Measurements from ENCODE around the gene TCF4. TPM values are rescaled to one million over a fixed set of nuclear protein-coding genes. Genes with fewer than 3 reads are reported as not detected.

The TCF4 gene
- total RNA-seq, 2 donors from 2014 or later, result 31.6 to 34.0 TPM

GRCh38 chr18:55458456-55459203, 129.4 kb downstream of the TCF4 start:
- no peaks in the 10 kb centered on the region for H3K27me3 ChIP-seq
- intact Hi-C loops (cut with DNase I), result no loop called here
- no peak overlapping the region for H3K4me3 ChIP-seq
- ATAC-seq (no peak), DNase-seq (no peak)
- WGBS, 2 donors, result 68 to 74% methylated on average over 12 of the region's 12 CpGs
- H3K27ac ChIP-seq, result no peak overlapping the region
- H3K9me3 ChIP-seq, result no peaks in the 10 kb centered on the region
- TF ChIP-seq POLR2A (IDR thresholded peaks at IDR 0.05) (no peak), CTCF (IDR thresholded peaks at IDR 0.05) (no peak)
- H3K36me3 ChIP-seq (replicated peaks in 1 of 2; ENCODE audit: insufficient read depth in 1 of 2, low read depth in 2 of 2), result no peaks in the 10 kb centered on the region
- no peaks in the 10 kb centered on the region for H3K4me1 ChIP-seq

- H3K27ac ChIP-seq, result no peak overlapping the region
- WGBS, 2 donors, result 68 to 73% methylated on average over 2 of the region's 2 CpGs
- H3K36me3 ChIP-seq (replicated peaks in 1 of 2; ENCODE audit: insufficient read depth in 1 of 2, low read depth in 2 of 2), result no peaks in the 10 kb centered on the region
- TF ChIP-seq POLR2A (IDR thresholded peaks at IDR 0.05), result no peak
- TF ChIP-seq CTCF (IDR thresholded peaks at IDR 0.05), result no peak
- no peaks in the 10 kb centered on the region for H3K27me3 ChIP-seq
- no peaks in the 10 kb centered on the region for H3K4me1 ChIP-seq
- no peak for ATAC-seq
- no peaks in the 10 kb centered on the region for H3K9me3 ChIP-seq
- no peak overlapping the region for H3K4me3 ChIP-seq
- intact Hi-C loops (cut with DNase I), result no loop called here
- no peak for DNase-seq
Observed at GRCh38 chr18:55457028-55457427, 131.0 kb downstream of the TCF4 start.

- Histone ChIP-seq H3K27me3 (no peaks in the 10 kb centered on the region), H3K4me3 (no peak overlapping the region), H3K4me1 (no peaks in the 10 kb centered on the region), H3K27ac (no peak overlapping the region), H3K36me3 (replicated peaks in 1 of 2; ENCODE audit: insufficient read depth in 1 of 2, low read depth in 2 of 2) (no peaks in the 10 kb centered on the region), H3K9me3 (no peaks in the 10 kb centered on the region)
- 81 to 97% methylated on average over 5 of the region's 5 CpGs for WGBS, 2 donors
- DNase-seq (no peak), ATAC-seq (no peak)
- TF ChIP-seq CTCF (IDR thresholded peaks at IDR 0.05) (no peak), POLR2A (IDR thresholded peaks at IDR 0.05) (no peak)
- intact Hi-C loops (cut with DNase I), result no loop called here
Observed at GRCh38 chr18:55455938-55456337, 132.1 kb downstream of the TCF4 start.

GRCh38 chr18:55453186-55453585, 134.8 kb downstream of the TCF4 start:
- no peak overlapping the region for H3K4me3 ChIP-seq
- ATAC-seq, result no peak
- H3K36me3 ChIP-seq (replicated peaks in 1 of 2; ENCODE audit: insufficient read depth in 1 of 2, low read depth in 2 of 2), result no peaks in the 10 kb centered on the region
- H3K27me3 ChIP-seq, result no peaks in the 10 kb centered on the region
- no peak overlapping the region for H3K27ac ChIP-seq
- H3K4me1 ChIP-seq, result no peaks in the 10 kb centered on the region
- DNase-seq, result no peak
- intact Hi-C loops (cut with DNase I), result no loop called here
- 23 to 43% methylated on average over 1 of the region's 1 CpG for WGBS, 2 donors
- H3K9me3 ChIP-seq, result no peaks in the 10 kb centered on the region
- TF ChIP-seq CTCF (IDR thresholded peaks at IDR 0.05), result no peak
- no peak for TF ChIP-seq POLR2A (IDR thresholded peaks at IDR 0.05)

GRCh38 chr18:55452123-55452611, 135.8 kb downstream of the TCF4 start:
- no peaks in the 10 kb centered on the region for H3K36me3 ChIP-seq (replicated peaks in 1 of 2; ENCODE audit: insufficient read depth in 1 of 2, low read depth in 2 of 2)
- intact Hi-C loops (cut with DNase I), result no loop called here
- no peaks in the 10 kb centered on the region for H3K9me3 ChIP-seq
- DNase-seq (peak in 2 of 4 donors; percentile 5 to 17), ATAC-seq (no peak)
- no peak overlapping the region for H3K4me3 ChIP-seq
- H3K27ac ChIP-seq, result no peak overlapping the region
- no peak for TF ChIP-seq CTCF (IDR thresholded peaks at IDR 0.05)
- TF ChIP-seq POLR2A (IDR thresholded peaks at IDR 0.05), result no peak
- WGBS, 2 donors, result 44 to 60% methylated on average over 1 of the region's 1 CpG
- H3K27me3 ChIP-seq, result no peaks in the 10 kb centered on the region
- no peaks in the 10 kb centered on the region for H3K4me1 ChIP-seq
